Bronchial epithelial cell (primary cell): ENCODE results near the gene BRD3OS. TPM values are rescaled to one million over a fixed set of nuclear protein-coding genes. Genes with fewer than 3 reads are reported as not detected.

ENCODE experiments used
- DNase-seq: peaks from one replicate; pipeline ENCODE4 v3.0.0-alpha.2; 2010; ENCODE audit warnings: low read depth
- FAIRE-seq: peaks from 2 replicates; lab custom pipeline; 2011; peaks lifted over from hg19 to GRCh38; lab: Jason Lieb, UNC
- H3K27me3 ChIP-seq: 2 replicates; pipeline ENCODE4 v1.5.1; 2011; ENCODE audit warnings: low read length; ENCODE audit not compliant: control insufficient read depth, insufficient read depth
- H3K36me3 ChIP-seq: 2 replicates; pipeline ENCODE4 v1.5.1; 2011; ENCODE audit warnings: low read length; ENCODE audit not compliant: control insufficient read depth, insufficient read depth
- H3K4me3 ChIP-seq: 2 replicates; pipeline ENCODE4 v1.5.1; 2011; ENCODE audit warnings: mild to moderate bottlenecking, low read depth, low read length, control low read depth
- total RNA-seq: library from RNA; depleted of rRNA; stranded (reverse); fragments of >200 nt; gene quantifications from 2 replicates; pipeline ENCODE4 v1.2.1, GENCODE V29; 2014
- TF ChIP-seq, protein P1 (sequence below): IDR thresholded peaks from 2 replicates; pipeline ENCODE4 v1.5.1; 2011; ENCODE audit warnings: mild to moderate bottlenecking, moderate library complexity, low read length, control low read depth, inconsistent platforms; ENCODE audit not compliant: insufficient read depth, severe bottlenecking

Gene BRD3OS
- total RNA-seq, 1 donor from 2014 or later = 5.8 TPM

DNA sequence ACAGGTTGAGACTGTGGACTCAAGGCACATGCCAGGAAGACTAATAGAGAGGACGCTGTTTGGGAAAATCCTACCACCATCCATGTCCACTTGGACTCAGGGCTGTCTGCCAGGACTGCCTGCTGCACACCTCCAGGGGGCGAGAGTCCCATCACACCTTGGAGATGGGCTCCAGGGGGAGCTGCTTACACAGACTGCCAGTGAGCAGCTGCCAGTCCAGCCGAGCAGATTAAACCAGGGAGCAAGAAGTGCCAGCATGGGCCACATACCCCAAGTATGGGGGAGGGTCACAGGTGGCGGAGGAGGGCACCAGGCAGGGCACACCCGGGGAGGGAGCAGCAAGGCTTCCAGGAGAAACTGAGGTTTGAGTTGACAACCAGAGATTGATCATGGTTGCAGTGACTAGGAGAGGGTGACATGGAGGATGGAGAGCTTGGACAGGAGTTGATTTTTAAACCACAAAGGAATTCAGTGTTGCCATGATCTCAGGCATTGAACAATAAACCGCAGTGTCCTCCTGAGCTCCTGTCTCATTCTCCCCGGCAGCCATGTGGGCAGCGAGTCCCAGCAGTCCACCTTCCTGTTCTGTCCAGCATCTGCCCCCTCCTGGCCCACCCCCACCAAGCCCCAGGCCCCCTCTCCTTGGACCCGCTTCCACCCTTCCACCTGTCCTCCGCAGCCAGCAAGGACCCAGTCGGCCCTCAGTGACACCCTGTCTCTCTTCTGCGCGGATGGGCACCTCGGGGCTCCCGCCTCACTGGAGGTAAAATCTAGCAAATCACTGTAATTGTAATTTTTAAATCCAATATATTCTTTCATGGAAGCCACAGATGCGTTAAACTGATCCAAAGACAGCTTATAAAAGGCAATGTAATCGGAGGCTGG is 30.0 kb upstream of the BRD3OS start:
- no peaks in the 10 kb centered on the region for H3K27me3 ChIP-seq
- peak; percentile 32 for FAIRE-seq
- TF ChIP-seq, protein P1, sequence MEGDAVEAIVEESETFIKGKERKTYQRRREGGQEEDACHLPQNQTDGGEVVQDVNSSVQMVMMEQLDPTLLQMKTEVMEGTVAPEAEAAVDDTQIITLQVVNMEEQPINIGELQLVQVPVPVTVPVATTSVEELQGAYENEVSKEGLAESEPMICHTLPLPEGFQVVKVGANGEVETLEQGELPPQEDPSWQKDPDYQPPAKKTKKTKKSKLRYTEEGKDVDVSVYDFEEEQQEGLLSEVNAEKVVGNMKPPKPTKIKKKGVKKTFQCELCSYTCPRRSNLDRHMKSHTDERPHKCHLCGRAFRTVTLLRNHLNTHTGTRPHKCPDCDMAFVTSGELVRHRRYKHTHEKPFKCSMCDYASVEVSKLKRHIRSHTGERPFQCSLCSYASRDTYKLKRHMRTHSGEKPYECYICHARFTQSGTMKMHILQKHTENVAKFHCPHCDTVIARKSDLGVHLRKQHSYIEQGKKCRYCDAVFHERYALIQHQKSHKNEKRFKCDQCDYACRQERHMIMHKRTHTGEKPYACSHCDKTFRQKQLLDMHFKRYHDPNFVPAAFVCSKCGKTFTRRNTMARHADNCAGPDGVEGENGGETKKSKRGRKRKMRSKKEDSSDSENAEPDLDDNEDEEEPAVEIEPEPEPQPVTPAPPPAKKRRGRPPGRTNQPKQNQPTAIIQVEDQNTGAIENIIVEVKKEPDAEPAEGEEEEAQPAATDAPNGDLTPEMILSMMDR = peak; percentile 33

DNA sequence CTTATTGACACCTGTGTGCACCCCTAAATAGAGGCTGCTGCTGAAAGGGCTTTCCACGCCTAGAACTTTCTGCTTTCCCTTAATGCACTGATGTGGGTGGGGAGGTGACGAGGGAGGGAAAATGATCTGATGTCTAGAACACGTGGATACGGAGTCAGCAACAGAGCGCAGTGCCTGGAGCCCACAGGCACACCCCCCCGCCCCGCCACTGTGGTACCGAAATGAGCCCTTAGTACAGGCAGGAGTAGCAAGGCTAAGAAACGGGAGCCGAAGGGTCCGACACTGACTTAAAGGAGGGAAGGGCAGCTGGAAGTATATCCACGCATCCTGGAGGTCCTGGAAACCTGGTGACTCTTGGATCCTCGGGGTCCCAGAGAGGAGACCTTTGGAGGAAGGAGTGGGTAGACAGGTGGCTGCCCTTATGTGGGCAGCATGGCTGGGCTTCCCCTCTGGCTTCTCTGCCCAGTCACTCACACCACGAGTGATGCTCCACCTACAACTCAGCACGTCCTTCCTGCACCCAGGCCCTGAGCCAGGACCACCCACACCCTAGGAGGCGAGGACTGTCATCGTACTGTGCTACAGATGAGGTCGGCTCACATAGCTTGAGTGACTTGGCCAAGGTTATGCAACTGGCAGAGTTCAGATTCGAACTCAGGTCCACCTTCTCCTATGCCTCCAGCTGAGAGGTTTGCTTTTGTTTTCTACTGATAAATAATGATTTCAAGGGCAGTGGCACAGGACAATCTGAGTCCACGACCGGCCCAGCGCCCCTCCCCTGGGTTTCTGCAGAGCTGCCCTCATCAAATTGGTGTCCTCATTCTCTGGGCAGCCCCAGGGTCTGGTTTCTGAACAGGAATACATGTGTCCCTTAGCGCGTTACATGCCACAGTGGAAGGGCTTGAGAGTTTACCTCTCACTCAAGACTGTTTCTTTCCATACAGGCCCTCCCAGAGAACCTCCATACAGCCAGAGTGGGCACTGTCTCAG is 28.5 kb upstream of the BRD3OS start:
- TF ChIP-seq, protein P1 = no peak
- no peak for FAIRE-seq

More for the DNA sequence above, 30.0 kb upstream of the BRD3OS start:
- no peaks in the 10 kb centered on the region for H3K36me3 ChIP-seq
- H3K4me3 ChIP-seq = no peak overlapping the region
- no peak for DNase-seq

DNA sequence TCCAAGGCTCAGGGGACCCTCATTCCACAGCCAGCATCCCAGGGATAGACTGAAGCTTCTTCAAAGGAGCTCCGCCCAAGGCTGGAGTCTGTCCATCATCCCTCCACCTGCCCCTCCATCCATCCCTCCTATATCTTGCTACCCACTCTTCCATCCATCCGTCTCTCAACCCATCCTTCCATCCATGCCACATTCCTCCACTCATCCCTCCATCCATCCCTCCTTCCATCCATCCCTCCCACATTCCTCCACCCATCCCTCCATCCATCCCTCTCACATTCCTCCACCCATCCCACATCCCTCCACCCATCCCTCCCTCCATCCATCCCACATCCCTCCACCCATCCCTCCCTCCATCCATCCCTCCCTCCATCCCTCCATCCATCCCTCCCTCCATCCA is 27.7 kb upstream of the BRD3OS start:
- FAIRE-seq = no peak
- TF ChIP-seq, protein P1 = no peak

More for the DNA sequence above, 28.5 kb upstream of the BRD3OS start:
- DNase-seq = no peak
- no peak overlapping the region for H3K4me3 ChIP-seq
- H3K36me3 ChIP-seq = no peaks in the 10 kb centered on the region
- H3K27me3 ChIP-seq = no peaks in the 10 kb centered on the region

DNA sequence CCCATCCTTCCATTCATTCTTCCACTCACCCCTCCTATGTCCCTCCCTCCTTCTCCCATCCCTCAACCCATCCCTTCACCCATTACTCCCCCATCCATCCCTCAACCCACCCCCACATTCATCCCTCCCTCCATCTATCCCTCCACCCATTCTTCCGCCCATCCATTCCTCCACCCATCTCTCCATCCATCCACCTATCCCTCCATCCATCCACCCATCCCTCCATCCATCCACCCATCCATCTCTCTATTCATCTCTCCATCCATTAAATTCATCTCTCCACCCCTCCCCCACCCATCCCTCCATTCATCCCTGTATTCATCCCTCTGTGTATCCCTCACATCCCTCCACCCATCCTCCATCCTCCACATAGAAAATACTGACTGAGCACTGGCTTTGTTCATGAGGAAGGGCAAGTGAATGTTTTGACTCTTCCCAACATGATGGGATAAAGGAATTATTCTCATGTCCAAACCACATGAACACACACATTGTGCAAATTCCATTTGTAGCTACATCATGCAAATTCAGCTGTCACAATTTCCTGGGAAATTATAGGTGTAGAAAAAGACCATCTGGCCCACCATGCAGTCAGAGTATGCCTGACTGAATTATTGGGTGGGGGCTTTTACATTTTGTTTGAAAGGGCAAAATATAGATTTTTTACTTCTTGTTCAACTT is 26.2 kb upstream of the BRD3OS start:
- H3K27me3 ChIP-seq = no peaks in the 10 kb centered on the region
- H3K4me3 ChIP-seq = no peak overlapping the region
- DNase-seq (no peak), FAIRE-seq (no peak)
- TF ChIP-seq, protein P1 = no peak
- no peaks in the 10 kb centered on the region for H3K36me3 ChIP-seq

More for the DNA sequence above, 27.7 kb upstream of the BRD3OS start:
- H3K4me3 ChIP-seq = no peak overlapping the region
- H3K36me3 ChIP-seq = no peaks in the 10 kb centered on the region
- H3K27me3 ChIP-seq = no peaks in the 10 kb centered on the region
- DNase-seq = no peak

DNA sequence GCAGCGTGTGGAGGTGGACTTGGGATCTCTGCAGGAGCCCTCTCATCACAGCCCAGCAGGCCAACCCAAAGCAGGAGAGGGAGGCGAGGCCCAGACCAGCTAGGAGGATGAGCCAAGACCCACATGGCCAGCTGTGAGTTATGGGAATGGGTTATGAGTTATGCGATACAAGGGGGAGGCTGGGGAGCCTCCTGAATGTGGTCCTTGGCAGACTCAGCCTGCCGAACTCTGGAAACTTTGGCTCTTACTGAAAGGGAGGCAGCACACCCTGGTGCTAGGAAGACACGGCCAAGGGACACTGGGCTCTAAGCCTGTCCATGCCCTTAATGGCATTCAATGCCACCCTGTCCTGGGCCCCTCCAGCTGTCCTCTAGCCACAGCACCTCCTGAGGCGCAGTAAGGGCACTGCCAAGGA is 25.4 kb upstream of the BRD3OS start:
- Histone ChIP-seq H3K36me3 (no peaks in the 10 kb centered on the region), H3K4me3 (no peak overlapping the region), H3K27me3 (no peaks in the 10 kb centered on the region)
- TF ChIP-seq, protein P1 = no peak
- FAIRE-seq (no peak), DNase-seq (no peak)
